RWPE1 (cell line): ENCODE measurements around the gene TSPAN19.

ENCODE experiments used
- CTCF ChIA-PET: fragments of 350-600 bp; sonication (Branson Sonifier 250); formaldehyde crosslinking; extraction: SDS; loops from one replicate; lab custom pipeline; 2021; lab: Yijun Ruan, JAX
- POLR2A ChIA-PET: fragments of 400-600 bp; formaldehyde crosslinking; extraction: SDS; loops from one replicate; lab custom pipeline; 2020; ENCODE audit warnings: antibody characterized with exemption; ENCODE audit not compliant: low non-redundant PET; lab: Yijun Ruan, JAX
- DNase-seq: peaks from one replicate; pipeline ENCODE4 v3.0.0; 2012; ENCODE audit warnings: low spot score
- H3K27ac ChIP-seq: fragments of 450-650 bp; 2 replicates; pipeline ENCODE4 v1.5.1; 2017
- TF ChIP-seq, protein P1 (sequence below): fragments of 450-650 bp; conservative IDR thresholded peaks from 2 replicates; pipeline ENCODE4 v1.5.1; 2017; ENCODE audit warnings: low read depth, mild to moderate bottlenecking

The TSPAN19 gene

DNA sequence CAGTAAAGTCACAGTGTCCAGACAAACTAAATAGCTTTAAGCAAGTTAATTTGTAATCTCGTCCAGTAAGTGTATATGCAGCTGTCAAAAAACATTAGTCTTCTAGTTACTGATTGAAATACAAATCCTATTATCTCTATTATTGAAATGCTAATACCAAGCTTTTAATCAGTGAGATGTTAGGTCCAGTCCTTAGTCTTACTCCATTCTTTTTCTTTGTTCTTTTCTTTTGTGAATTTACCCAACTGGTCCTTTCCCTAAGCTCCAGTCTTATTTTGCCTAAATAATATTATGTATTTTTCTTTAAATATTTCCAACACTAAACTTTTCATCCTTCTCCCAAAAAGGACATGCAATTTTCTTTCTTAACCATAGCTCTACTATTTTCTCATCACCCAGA is 57.2 kb downstream of the TSPAN19 start:
- no peak for DNase-seq
- no peak overlapping the region for H3K27ac ChIP-seq
- ChIA-PET POLR2A (no interaction called here), CTCF (no interaction called here)
- TF ChIP-seq, protein P1, sequence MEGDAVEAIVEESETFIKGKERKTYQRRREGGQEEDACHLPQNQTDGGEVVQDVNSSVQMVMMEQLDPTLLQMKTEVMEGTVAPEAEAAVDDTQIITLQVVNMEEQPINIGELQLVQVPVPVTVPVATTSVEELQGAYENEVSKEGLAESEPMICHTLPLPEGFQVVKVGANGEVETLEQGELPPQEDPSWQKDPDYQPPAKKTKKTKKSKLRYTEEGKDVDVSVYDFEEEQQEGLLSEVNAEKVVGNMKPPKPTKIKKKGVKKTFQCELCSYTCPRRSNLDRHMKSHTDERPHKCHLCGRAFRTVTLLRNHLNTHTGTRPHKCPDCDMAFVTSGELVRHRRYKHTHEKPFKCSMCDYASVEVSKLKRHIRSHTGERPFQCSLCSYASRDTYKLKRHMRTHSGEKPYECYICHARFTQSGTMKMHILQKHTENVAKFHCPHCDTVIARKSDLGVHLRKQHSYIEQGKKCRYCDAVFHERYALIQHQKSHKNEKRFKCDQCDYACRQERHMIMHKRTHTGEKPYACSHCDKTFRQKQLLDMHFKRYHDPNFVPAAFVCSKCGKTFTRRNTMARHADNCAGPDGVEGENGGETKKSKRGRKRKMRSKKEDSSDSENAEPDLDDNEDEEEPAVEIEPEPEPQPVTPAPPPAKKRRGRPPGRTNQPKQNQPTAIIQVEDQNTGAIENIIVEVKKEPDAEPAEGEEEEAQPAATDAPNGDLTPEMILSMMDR = no peak

GRCh38 chr12:84976133-84976532 is 59.9 kb downstream of the TSPAN19 start:
- ChIA-PET CTCF (no interaction called here), POLR2A (no interaction called here)
- DNase-seq = no peak

GRCh38 chr12:84974155-84974815 is 61.8 kb downstream of the TSPAN19 start:
- POLR2A ChIA-PET = no interaction called here
- CTCF ChIA-PET = interaction anchor here (0.6 kb wide), 1 partner anchor 58 kb away, joined by 4 read pairs; no protein-coding TSS in a partner anchor
- no peak overlapping the region for H3K27ac ChIP-seq
- TF ChIP-seq, protein P1 = no peak
- no peak for DNase-seq

More at GRCh38 chr12:84976133-84976532, 59.9 kb downstream of the TSPAN19 start:
- TF ChIP-seq, protein P1 = no peak
- H3K27ac ChIP-seq = no peak overlapping the region

GRCh38 chr12:84973026-84973425 is 63.1 kb downstream of the TSPAN19 start:
- CTCF ChIA-PET = no interaction called here
- DNase-seq = no peak
- TF ChIP-seq, protein P1 = no peak
- no peak overlapping the region for H3K27ac ChIP-seq
- POLR2A ChIA-PET = no interaction called here

GRCh38 chr12:84969226-84969625 is 66.9 kb downstream of the TSPAN19 start:
- DNase-seq = peak; percentile 13
- CTCF ChIA-PET = no interaction called here
- H3K27ac ChIP-seq = no peak overlapping the region
- TF ChIP-seq, protein P1 = no peak
- POLR2A ChIA-PET = no interaction called here
